GM21786 (cell line): ENCODE results near the gene TUBB1.

ENCODE experiments used
- ATAC-seq: cut with Tn5 transposase; IDR thresholded peaks from one replicate; pipeline ENCODE4 v1.9.1; 2021; ENCODE audit not compliant: unreplicated experiment

The TUBB1 gene

GRCh38 chr20:59017493-59018231 lies 1.6 kb upstream of the TUBB1 start:
- no peak for ATAC-seq

GRCh38 chr20:59018817-59019216 lies 412 bp upstream of the TUBB1 start:
- no peak for ATAC-seq

- no peak for ATAC-seq
Measured at GRCh38 chr20:59020938-59021551, 1.8 kb downstream of the TUBB1 start.

- ATAC-seq: no peak
Measured at GRCh38 chr20:59022754-59023153, 3.5 kb downstream of the TUBB1 start.

- no peak for ATAC-seq
Measured at GRCh38 chr20:59023616-59024015, 4.4 kb downstream of the TUBB1 start.

- no peak for ATAC-seq
Measured at GRCh38 chr20:59024111-59024530, 4.9 kb downstream of the TUBB1 start.

- no peak for ATAC-seq
Measured at GRCh38 chr20:59025086-59025485, 5.9 kb downstream of the TUBB1 start.

- no peak for ATAC-seq
Measured at GRCh38 chr20:59025511-59025910, 6.3 kb downstream of the TUBB1 start.

- ATAC-seq: no peak
Measured at GRCh38 chr20:59026904-59027740, 7.9 kb downstream of the TUBB1 start.

- ATAC-seq: no peak
Measured at GRCh38 chr20:59027741-59028320, 8.6 kb downstream of the TUBB1 start.

- no peak for ATAC-seq
Measured at GRCh38 chr20:59028812-59029211, 9.6 kb downstream of the TUBB1 start.

- no peak for ATAC-seq
Measured at GRCh38 chr20:59030911-59031563, 11.8 kb downstream of the TUBB1 start.

- ATAC-seq: no peak
Measured at GRCh38 chr20:59031564-59032022, 12.4 kb downstream of the TUBB1 start.

- peak; percentile 87 for ATAC-seq
Measured at GRCh38 chr20:59032023-59032712, 12.9 kb downstream of the TUBB1 start, which contains the start of gene ATP5F1E. ATP5F1E (minus strand) TSS chr20:59032335; CDS start chr20:59032251, 84 bp downstream.

- ATAC-seq: no peak
Measured at GRCh38 chr20:59032713-59033059, 13.5 kb downstream of the TUBB1 start.

GRCh38 chr20:59033093-59033492 lies 13.9 kb downstream of the TUBB1 start:
- no peak for ATAC-seq

GRCh38 chr20:59033616-59034165 lies 14.5 kb downstream of the TUBB1 start:
- no peak for ATAC-seq

- no peak for ATAC-seq
Measured at GRCh38 chr20:59035381-59035780, 16.2 kb downstream of the TUBB1 start.

GRCh38 chr20:59037386-59037785 lies 18.2 kb downstream of the TUBB1 start:
- ATAC-seq: no peak

- ATAC-seq: no peak
Measured at GRCh38 chr20:59039233-59039632, 20.0 kb downstream of the TUBB1 start.
